Midbrain (tissue), 1 donor: ENCODE data around the gene TLK2.
"Not testable (repeated sequence)": the region's sequence is repeated elsewhere in the genome, so short reads cannot be mapped to it uniquely, and the experiment has no call there.

Experiments used
- DNase-seq: peaks from one replicate; lab custom pipeline; 2025; lab: John Stamatoyannopoulos, UW

The TLK2 gene

GRCh38 chr17:62478424-62478879 is at the start of gene TLK2:
Gene TLK2 (plus strand): TSS chr17:62478825. CDS start chr17:62481126, 2,301 bp downstream.
- peak; percentile 63 for DNase-seq

GRCh38 chr17:62435251-62435650 is 43.4 kb upstream of the TLK2 start:
- not testable (repeated sequence) for DNase-seq

GRCh38 chr17:62441181-62441580 is 37.4 kb upstream of the TLK2 start:
- not testable (repeated sequence) for DNase-seq

GRCh38 chr17:62444063-62444462 is 34.6 kb upstream of the TLK2 start:
- no peak for DNase-seq

- not testable (repeated sequence) for DNase-seq
Measured at GRCh38 chr17:62445791-62446190, 32.8 kb upstream of the TLK2 start.

GRCh38 chr17:62452195-62452594 is 26.4 kb upstream of the TLK2 start:
- not testable (repeated sequence) for DNase-seq

- not testable (repeated sequence) for DNase-seq
Measured at GRCh38 chr17:62453041-62453440, 25.6 kb upstream of the TLK2 start.

GRCh38 chr17:62453656-62454055 is 25.0 kb upstream of the TLK2 start:
- not testable (repeated sequence) for DNase-seq

- not testable (repeated sequence) for DNase-seq
Measured at GRCh38 chr17:62454111-62454510, 24.5 kb upstream of the TLK2 start.

GRCh38 chr17:62456016-62456415 is 22.6 kb upstream of the TLK2 start:
- no peak for DNase-seq

- DNase-seq, result not testable (repeated sequence)
Measured at GRCh38 chr17:62458483-62458882, 20.1 kb upstream of the TLK2 start.

- DNase-seq, result not testable (repeated sequence)
Measured at GRCh38 chr17:62464422-62464821, 14.2 kb upstream of the TLK2 start.

GRCh38 chr17:62465271-62465670 is 13.4 kb upstream of the TLK2 start:
- not testable (repeated sequence) for DNase-seq

- not testable (repeated sequence) for DNase-seq
Measured at GRCh38 chr17:62470666-62471379, 7.8 kb upstream of the TLK2 start.

GRCh38 chr17:62471380-62471880 is 7.2 kb upstream of the TLK2 start:
- not testable (repeated sequence) for DNase-seq

GRCh38 chr17:62473030-62473982 is 5.3 kb upstream of the TLK2 start:
- not testable (repeated sequence) for DNase-seq

GRCh38 chr17:62477111-62477510 is 1.5 kb upstream of the TLK2 start:
- DNase-seq, result not testable (repeated sequence)

- peak; percentile 59 for DNase-seq
Measured at GRCh38 chr17:62477718-62478408, 762 bp upstream of the TLK2 start.

- DNase-seq, result peak; percentile 33
Measured at GRCh38 chr17:62478880-62479638, 434 bp downstream of the TLK2 start.

- peak; percentile 48 for DNase-seq
Measured at GRCh38 chr17:62479639-62480258, 1.1 kb downstream of the TLK2 start.
